ENCODE results near the gene MINDY1.

Gene MINDY1

GRCh38 chr1:150964164-150964489 is 42.6 kb downstream of the MINDY1 start:
- no peak for DNase-seq

DNA sequence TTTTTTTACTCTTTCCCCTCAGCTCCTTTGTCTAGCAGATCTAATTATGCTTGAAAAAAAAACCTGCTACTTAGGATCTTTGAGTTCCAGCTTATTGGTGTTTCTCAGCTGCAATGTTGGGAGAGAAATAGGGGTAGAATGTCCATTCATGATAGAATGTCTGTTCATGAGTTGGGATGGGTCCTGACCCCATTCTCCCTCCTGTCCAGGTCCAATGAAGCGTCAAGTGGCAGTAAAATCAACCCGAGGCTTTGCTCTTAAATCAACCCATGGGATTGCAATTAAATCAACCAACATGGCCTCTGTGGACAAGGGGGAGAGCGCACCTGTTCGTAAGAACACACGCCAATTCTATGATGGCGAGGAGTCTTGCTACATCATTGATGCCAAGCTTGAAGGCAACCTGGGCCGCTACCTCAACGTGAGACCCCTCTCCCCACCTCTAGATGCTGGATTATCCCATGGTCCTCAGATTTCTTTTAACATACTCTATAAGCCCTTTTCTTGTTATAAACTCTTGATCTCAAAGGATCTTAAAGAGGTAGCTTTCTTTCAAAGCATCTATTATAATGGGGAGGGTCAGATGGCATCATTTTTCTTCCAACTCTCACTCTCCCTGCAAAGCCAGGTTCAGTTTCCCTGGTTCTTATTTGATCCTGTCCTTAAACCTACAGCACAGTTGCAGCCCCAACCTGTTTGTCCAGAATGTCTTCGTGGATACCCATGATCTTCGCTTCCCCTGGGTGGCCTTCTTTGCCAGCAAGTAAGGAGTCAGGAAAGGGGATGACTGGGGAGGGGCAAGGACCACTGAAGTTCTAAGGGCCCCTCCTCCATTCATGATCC is 43.2 kb downstream of the MINDY1 start:
- no peak for DNase-seq

GRCh38 chr1:150961756-150962155 is 44.9 kb downstream of the MINDY1 start:
- no peak for DNase-seq

GRCh38 chr1:150960646-150961045 is 46.1 kb downstream of the MINDY1 start:
- no peak for DNase-seq

DNA sequence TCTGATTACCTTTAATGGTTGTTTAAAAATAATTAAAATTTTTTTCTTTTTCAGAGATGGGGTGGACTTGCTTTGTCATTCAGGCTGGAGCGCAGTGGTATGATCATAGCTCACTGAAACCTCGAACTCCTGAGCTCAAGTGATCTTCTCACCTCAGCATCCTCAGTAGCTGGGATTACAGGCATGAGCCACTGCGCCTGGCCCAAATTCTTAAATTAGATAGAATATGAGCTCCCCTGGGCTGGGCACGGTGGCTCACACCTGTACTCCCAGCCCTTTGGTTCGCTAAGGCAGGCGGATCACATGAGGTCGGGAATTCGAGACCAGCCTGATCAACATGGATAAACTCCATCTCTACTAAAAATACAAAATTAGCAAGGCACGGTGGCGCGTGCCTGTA is 49.0 kb downstream of the MINDY1 start:
- no peak for DNase-seq

GRCh38 chr1:150955280-150955679 is 51.4 kb downstream of the MINDY1 start:
- DNase-seq, result no peak

GRCh38 chr1:150954708-150955107 is 52.0 kb downstream of the MINDY1 start:
- DNase-seq, result no peak
